GM13977 (cell line): ENCODE measurements around the gene CNFN.

Experiments
- DNase-seq: peaks from one replicate; pipeline ENCODE4 v3.0.0; 2012; ENCODE audit warnings: low spot score
- CTCF ChIP-seq: IDR thresholded peaks from 2 replicates; pipeline ENCODE4 v1.5.1; 2012; ENCODE audit warnings: mild to moderate bottlenecking, control low read depth; ENCODE audit not compliant: insufficient read depth; ENCODE audit errors: extremely low read depth, missing control alignments
- in situ Hi-C: fragments of 300-500 bp; cut with MboI; formaldehyde crosslinking; loops from one replicate; pipeline ENCODE4 v1.12.0; 2022; ENCODE audit warnings: low sequenced_read_pairs, low pct_unique_long_range_greater_than_20kb, mixed read lengths, inconsistent platforms; ENCODE audit not compliant: unreplicated experiment

The CNFN gene

GRCh38 chr19:42422092-42422900 is 32.2 kb upstream of the CNFN start:
- TF ChIP-seq CTCF = no peak
- peak; percentile 57 for DNase-seq
- in situ Hi-C loops = no loop called here

GRCh38 chr19:42421591-42422031 is 31.5 kb upstream of the CNFN start:
- no peak for TF ChIP-seq CTCF
- DNase-seq = no peak
- in situ Hi-C loops = no loop called here

GRCh38 chr19:42421101-42421500 is 31.0 kb upstream of the CNFN start:
- in situ Hi-C loops = no loop called here
- DNase-seq = no peak
- TF ChIP-seq CTCF = no peak

- DNase-seq = peak; percentile 88
- TF ChIP-seq CTCF = peak; percentile 93
- in situ Hi-C loops = no loop called here
These were observed 30.0 kb upstream of the CNFN start for GRCh38 chr19:42420055-42420544.

DNA sequence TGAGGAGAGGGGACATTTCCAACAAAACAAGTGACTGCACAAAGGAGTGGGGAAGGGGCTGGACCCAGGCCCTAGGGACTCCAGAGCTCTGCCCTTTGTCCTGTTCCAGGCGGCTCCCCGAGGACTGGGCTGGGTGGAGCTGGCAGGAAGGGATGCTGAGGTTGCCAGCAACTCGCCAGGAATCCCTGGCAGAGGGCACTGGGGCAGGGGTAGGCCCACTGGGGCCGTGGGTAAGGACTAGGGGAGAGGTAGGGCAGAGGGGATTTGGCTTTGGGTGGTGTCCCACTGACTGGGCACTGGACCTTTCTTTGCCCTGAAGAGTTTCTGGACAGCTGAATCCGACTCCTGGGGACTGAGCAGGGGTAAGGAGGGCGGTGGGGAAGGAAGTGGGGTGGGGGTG is 29.2 kb upstream of the CNFN start:
- in situ Hi-C loops = no loop called here
- no peak for DNase-seq
- no peak for TF ChIP-seq CTCF

- DNase-seq = no peak
- TF ChIP-seq CTCF = no peak
- in situ Hi-C loops = no loop called here
These were observed 22.6 kb upstream of the CNFN start for GRCh38 chr19:42412661-42413076.
